Uterus (tissue), 4 donors: ENCODE results near the gene UGT1A7. TPM values are rescaled to one million over a fixed set of nuclear protein-coding genes. Genes with fewer than 3 reads are reported as not detected.

ENCODE experiments used
- DNase-seq, 2 donors: peaks; one replicate each; pipeline ENCODE4 v3.0.0-alpha.2; 2019 to 2020
- H3K27ac ChIP-seq, 2 donors: fragments of 200-600 bp; sonication (generic); 1 replicate in 1 of 2; 2 replicates in 1 of 2; pipeline ENCODE4 v1.5.1; 2016 to 2018
- H3K27me3 ChIP-seq, 2 donors: fragments of 200-600 bp; sonication (generic); one replicate each; pipeline ENCODE4 v1.5.1; 2018 to 2019; ENCODE audit warnings: control low read depth in 1 of 2
- H3K36me3 ChIP-seq, 2 donors: fragments of 200-600 bp; sonication (generic); one replicate each; pipeline ENCODE4 v1.5.1; 2019; ENCODE audit warnings: control low read depth in 1 of 2
- H3K4me1 ChIP-seq, 2 donors: fragments of 200-600 bp; sonication (generic); one replicate each; pipeline ENCODE4 v1.5.1; 2018 to 2019; ENCODE audit warnings: control low read depth in 1 of 2
- H3K4me3 ChIP-seq, 2 donors: fragments of 200-600 bp; sonication (generic); 1 replicate in 1 of 2; 2 replicates in 1 of 2; pipeline ENCODE4 v1.5.1; 2018 to 2019; ENCODE audit warnings: mild to moderate bottlenecking in 1 of 2
- H3K9me3 ChIP-seq, 2 donors: fragments of 200-600 bp; sonication (generic); one replicate each; pipeline ENCODE4 v1.5.1; 2019; ENCODE audit warnings: control low read depth in 1 of 2
- POLR2A ChIP-seq, 2 donors: fragments of 450-650 bp; IDR thresholded peaks; one replicate each; pipeline ENCODE4 v1.6.1; 2016; ENCODE audit warnings: antibody characterized with exemption in 2 of 2, mild to moderate bottlenecking in 1 of 2, moderate library complexity in 1 of 2
- intact Hi-C: fragments of 100-400 bp; cut with DNase I; formaldehyde crosslinking; loops from one replicate; pipeline ENCODE4 v1.15.1; 2023; ENCODE audit warnings: low total_unique reads
- total RNA-seq, 4 donors: library from RNA; depleted of rRNA in 3 of 4; stranded (reverse); fragments of >200 nt in 3 of 4; gene quantifications; one replicate each; pipeline versions ENCODE4 v1.1.0 to v1.2.4, GENCODE V29; 2014 to 2023
- TF ChIP-seq, protein P1 (sequence below), 4 experiments: fragments of 200-600 bp in 2 of 4; fragments of 450-650 bp in 2 of 4; sonication (generic) in 2 of 4; IDR thresholded peaks; one replicate each; pipeline ENCODE4 v1.5.1; 2016 to 2019; ENCODE audit warnings: antibody characterized with exemption in 4 of 4, mild to moderate bottlenecking in 2 of 4, moderate library complexity in 1 of 4
- donor health status: DM: yes; HTN: yes; CAD: no.

Gene UGT1A7
- total RNA-seq, 4 donors from 2014 or later: 0.29 TPM; not detected in 3

DNA sequence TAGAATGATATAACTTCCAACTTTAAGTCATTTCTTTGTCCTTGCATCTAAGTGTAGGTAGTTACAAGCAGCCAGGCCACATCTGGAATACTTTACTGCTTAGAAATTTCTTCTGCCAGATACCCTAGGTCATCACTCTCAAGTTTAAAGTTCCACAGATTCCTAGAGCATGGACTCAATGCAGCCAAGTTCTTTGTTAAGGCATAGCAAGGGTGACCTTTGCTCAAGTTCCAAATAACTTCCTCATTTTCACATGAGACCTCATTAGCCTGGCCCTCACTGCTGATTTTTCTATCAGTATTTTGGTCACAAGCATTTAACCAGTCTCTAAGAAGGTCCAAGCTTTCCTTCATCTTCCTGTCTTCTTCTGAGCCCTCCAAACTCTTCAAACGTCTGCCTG, 17.8 kb upstream of the UGT1A7 start:
- DNase-seq: no peak
- Histone ChIP-seq H3K9me3 (no peaks in the 10 kb centered on the region), H3K4me1 (no peaks in the 10 kb centered on the region), H3K27ac (no peak overlapping the region), H3K27me3 (no peaks in the 10 kb centered on the region), H3K4me3 (no peak overlapping the region), H3K36me3 (no peaks in the 10 kb centered on the region)
- TF ChIP-seq POLR2A (IDR thresholded peaks at IDR 0.05): no peak
- TF ChIP-seq, protein P1, sequence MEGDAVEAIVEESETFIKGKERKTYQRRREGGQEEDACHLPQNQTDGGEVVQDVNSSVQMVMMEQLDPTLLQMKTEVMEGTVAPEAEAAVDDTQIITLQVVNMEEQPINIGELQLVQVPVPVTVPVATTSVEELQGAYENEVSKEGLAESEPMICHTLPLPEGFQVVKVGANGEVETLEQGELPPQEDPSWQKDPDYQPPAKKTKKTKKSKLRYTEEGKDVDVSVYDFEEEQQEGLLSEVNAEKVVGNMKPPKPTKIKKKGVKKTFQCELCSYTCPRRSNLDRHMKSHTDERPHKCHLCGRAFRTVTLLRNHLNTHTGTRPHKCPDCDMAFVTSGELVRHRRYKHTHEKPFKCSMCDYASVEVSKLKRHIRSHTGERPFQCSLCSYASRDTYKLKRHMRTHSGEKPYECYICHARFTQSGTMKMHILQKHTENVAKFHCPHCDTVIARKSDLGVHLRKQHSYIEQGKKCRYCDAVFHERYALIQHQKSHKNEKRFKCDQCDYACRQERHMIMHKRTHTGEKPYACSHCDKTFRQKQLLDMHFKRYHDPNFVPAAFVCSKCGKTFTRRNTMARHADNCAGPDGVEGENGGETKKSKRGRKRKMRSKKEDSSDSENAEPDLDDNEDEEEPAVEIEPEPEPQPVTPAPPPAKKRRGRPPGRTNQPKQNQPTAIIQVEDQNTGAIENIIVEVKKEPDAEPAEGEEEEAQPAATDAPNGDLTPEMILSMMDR (IDR thresholded peaks at IDR 0.05): no peak
- intact Hi-C loops: no loop called here

DNA sequence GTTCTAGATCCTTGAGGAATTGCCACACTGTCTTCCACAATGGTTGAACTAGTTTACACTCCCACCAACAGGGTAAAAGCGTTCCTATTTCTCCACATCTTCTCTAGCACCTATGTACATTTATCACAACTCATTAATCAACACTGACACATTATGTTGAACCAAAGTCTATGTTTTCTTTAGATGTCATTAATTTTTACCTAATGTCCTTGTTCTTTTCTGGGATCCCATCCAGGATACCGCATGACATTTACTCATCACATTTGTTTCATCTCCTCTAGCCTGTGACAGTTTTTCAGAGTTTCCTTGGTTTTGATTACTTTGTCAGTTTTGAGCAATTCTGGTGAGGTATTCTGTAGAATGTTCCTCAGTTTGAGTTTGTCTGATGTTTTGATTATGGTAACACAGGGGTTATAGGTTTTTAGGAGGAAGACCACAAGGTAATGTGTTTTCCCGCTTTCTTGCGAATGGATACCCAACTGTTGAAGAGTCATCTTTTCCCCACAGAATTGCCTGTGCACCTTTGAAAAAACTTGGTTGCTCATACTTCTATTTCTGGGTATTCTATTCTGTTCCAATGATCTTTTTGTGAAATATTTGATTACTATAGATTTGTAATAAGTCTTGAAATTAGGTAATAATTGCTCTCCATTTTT, 13.0 kb upstream of the UGT1A7 start:
- DNase-seq: no peak
- TF ChIP-seq POLR2A (IDR thresholded peaks at IDR 0.05): no peak
- TF ChIP-seq, protein P1 (IDR thresholded peaks at IDR 0.05): no peak
- no peaks in the 10 kb centered on the region for H3K36me3 ChIP-seq
- intact Hi-C loops: no loop called here
- no peak overlapping the region for H3K27ac ChIP-seq
- H3K27me3 ChIP-seq: no peaks in the 10 kb centered on the region
- no peaks in the 10 kb centered on the region for H3K4me1 ChIP-seq
- H3K4me3 ChIP-seq: no peak overlapping the region
- H3K9me3 ChIP-seq: no peaks in the 10 kb centered on the region

DNA sequence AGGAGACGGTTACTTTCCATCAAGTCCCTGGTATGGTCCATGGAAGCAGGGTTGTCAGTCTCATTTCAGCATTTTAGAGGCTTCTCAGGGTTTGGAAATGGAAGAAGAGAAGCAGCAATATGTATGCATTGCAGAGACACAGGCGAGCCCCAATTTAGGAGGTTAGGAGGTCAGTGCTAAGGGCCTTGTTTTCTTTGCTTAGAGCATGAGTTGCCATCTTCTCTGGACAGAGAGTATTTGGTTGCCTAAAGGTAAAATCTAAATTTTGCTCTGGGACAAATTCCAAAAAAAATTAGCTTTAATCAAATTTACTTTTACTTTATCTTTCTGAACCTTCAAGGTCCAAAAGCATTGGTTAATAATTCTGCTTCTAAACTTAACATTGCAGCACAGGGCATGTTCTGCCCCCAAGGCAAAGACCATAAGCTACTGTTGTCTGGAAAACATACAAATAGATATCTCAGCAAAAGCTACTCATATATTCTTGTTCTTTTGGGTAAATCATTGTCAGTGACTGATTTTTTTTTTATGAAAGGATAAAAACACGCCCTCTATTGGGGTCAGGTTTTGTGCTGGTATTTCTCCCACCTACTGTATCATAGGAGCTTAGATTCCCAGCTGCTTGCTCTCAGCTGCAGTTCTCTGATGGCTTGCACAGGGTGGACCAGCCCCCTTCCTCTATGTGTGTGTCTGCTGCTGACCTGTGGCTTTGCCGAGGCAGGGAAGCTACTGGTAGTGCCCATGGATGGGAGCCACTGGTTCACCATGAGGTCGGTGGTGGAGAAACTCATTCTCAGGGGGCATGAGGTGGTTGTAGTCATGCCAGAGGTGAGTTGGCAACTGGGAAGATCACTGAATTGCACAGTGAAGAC, 10.2 kb upstream of the UGT1A7 start, which contains the start of gene UGT1A9:
Gene UGT1A9 (plus strand): TSS at position 609 of the 872 bp plus-strand sequence. CDS start 37 bp downstream, at position 646.
- DNase-seq: no peak
- H3K36me3 ChIP-seq: no peaks in the 10 kb centered on the region
- intact Hi-C loops: no loop called here
- no peaks in the 10 kb centered on the region for H3K9me3 ChIP-seq
- no peak within 1 kb of the TSS for H3K4me3 ChIP-seq
- TF ChIP-seq POLR2A (IDR thresholded peaks at IDR 0.05): no peak
- TF ChIP-seq, protein P1 (IDR thresholded peaks at IDR 0.05): no peak
- H3K4me1 ChIP-seq: no peaks in the 10 kb centered on the region
- H3K27me3 ChIP-seq: no peaks in the 10 kb centered on the region
- no peak within 1 kb of the TSS for H3K27ac ChIP-seq

DNA sequence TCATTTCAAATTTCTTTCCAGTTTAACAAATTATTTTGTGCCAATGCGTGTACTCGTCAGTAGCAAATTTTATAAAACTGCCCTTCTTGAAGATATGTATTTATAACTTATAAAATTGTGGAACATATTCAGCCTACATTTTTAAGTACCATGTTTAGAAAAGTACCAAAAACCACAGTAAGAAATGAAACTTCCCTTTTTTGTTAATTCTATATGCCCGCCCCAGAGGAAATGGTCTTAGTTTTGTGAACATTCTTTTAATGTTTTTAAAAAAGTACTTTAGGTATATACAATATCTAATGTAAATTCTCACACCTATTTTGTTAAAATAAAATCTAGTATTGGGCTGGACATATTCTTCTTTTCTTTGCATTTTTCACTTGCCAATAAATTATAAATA, 8.8 kb upstream of the UGT1A7 start:
- Histone ChIP-seq H3K9me3 (no peaks in the 10 kb centered on the region), H3K4me1 (no peaks in the 10 kb centered on the region), H3K36me3 (no peaks in the 10 kb centered on the region), H3K4me3 (no peak overlapping the region), H3K27me3 (no peaks in the 10 kb centered on the region), H3K27ac (no peak overlapping the region)
- no peak for DNase-seq
- intact Hi-C loops: no loop called here
- TF ChIP-seq POLR2A (IDR thresholded peaks at IDR 0.05): no peak
- TF ChIP-seq, protein P1 (IDR thresholded peaks at IDR 0.05): no peak

DNA sequence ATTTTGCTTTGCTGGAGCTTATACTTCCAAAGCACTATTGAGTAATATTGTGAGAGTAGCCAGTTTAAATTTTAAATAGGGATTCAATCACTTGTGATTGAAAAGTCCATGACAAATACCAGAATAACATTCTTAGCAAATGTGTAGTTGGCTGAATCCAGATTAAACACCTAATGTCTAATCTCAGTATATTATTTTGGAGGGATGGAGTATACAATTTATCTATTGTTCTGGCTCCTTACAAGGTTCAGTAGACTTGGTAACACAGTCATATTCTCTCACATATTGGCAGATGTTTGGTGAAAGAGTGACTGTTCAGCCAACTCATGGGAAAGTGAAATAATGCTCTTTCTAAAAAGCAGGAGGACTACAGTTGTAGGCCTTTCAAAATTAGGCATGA, 7.8 kb upstream of the UGT1A7 start:
- Histone ChIP-seq H3K4me1 (no peaks in the 10 kb centered on the region), H3K4me3 (no peak overlapping the region), H3K27ac (no peak overlapping the region), H3K36me3 (no peaks in the 10 kb centered on the region), H3K9me3 (no peaks in the 10 kb centered on the region), H3K27me3 (no peaks in the 10 kb centered on the region)
- no peak for DNase-seq
- TF ChIP-seq POLR2A (IDR thresholded peaks at IDR 0.05): no peak
- TF ChIP-seq, protein P1 (IDR thresholded peaks at IDR 0.05): no peak
- intact Hi-C loops: no loop called here
